Activated CD4-positive, alpha-beta memory T cell treated with anti-CD3 and anti-CD28 coated beads, Interleukin-2, amount 10 ng/mL, durations not matched to agents 7 days and 5 days (primary cell): Measurements from ENCODE around the gene PAFAH2. TPM values are rescaled to one million over a fixed set of nuclear protein-coding genes. Genes with fewer than 3 reads are reported as not detected.

Experiments used
- CTCF ChIA-PET: fragments of 350-600 bp; sonication (Branson Sonifier 250); formaldehyde crosslinking; loops from one replicate; lab custom pipeline; 2021; ENCODE audit warnings: antibody characterized with exemption, inconsistent platforms; lab: Charles Lee
- POLR2A ChIA-PET: fragments of 350-600 bp; sonication (Branson Sonifier 250); formaldehyde crosslinking; loops from one replicate; lab custom pipeline; 2021; ENCODE audit warnings: antibody characterized with exemption; lab: Charles Lee
- DNase-seq: peaks from one replicate; pipeline ENCODE4 v3.0.0-alpha.2; 2020
- H3K27ac Mint-ChIP-seq: one replicate; pipeline ENCODE4 v1.8.0; 2021; ENCODE audit warnings: mild to moderate bottlenecking, mixed read lengths
- H3K27me3 Mint-ChIP-seq: one replicate; pipeline ENCODE4 v1.8.0; 2021; ENCODE audit warnings: mixed read lengths
- H3K36me3 Mint-ChIP-seq: one replicate; pipeline ENCODE4 v1.8.0; 2021; ENCODE audit warnings: low read depth, mixed read lengths
- H3K4me1 Mint-ChIP-seq: one replicate; pipeline ENCODE4 v1.8.0; 2021; ENCODE audit warnings: mixed read lengths
- H3K4me3 Mint-ChIP-seq: one replicate; pipeline ENCODE4 v1.8.0; 2021; ENCODE audit warnings: mild to moderate bottlenecking, mixed read lengths
- H3K9me3 Mint-ChIP-seq: one replicate; pipeline ENCODE4 v1.8.0; 2021; ENCODE audit warnings: mixed read lengths
- total RNA-seq, 2 experiments: library from RNA; stranded (reverse); gene quantifications; one replicate each; pipeline ENCODE4 v1.2.3, GENCODE V29; 2021

PAFAH2 gene
- total RNA-seq, 2 experiments from 2014 or later: 9.4 to 10.1 TPM

- no peak overlapping the region for H3K27ac Mint-ChIP-seq
- no peaks in the 10 kb centered on the region for H3K9me3 Mint-ChIP-seq
- CTCF ChIA-PET: interaction anchor here (0.7 to 1.9 kb wide), 4 partner anchors 8 to 1140 kb away, joined by 3 to 5 read pairs (median 3); partner anchors contain the start of gene STMN1
- H3K36me3 Mint-ChIP-seq: no peaks in the 10 kb centered on the region
- H3K27me3 Mint-ChIP-seq: peaks cover 5% of the 10 kb centered on the region
- DNase-seq: no peak
- H3K4me1 Mint-ChIP-seq: peaks cover 14% of the 10 kb centered on the region
- POLR2A ChIA-PET: interaction anchor here (1.0 to 2.9 kb wide), 3 partner anchors 8 to 11 kb away, joined by 3 to 13 read pairs (median 8); partner anchors contain the start of gene STMN1
- no peak overlapping the region for H3K4me3 Mint-ChIP-seq
These were observed 83.5 kb downstream of the PAFAH2 start for GRCh38 chr1:25914074-25914995.

DNA sequence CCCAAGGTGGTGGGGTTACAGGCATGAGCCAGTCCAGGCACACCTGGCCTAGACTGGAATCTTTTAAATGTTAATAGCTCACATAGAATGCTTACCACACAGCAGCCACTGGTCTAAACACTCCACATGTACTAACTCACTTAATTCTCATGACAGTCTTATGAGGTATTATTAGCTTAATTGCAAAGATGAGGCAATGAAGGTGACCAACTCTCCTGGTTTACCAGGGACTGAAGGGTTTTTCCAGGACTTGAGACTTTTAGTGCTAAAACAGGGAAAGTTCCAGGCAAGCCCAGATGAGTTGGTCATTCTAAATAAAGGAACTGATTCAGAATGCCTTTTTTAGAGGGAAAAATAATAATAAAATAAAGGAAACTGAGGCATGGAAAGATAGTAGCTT, 84.7 kb downstream of the PAFAH2 start:
- DNase-seq: no peak
- Mint-ChIP-seq H3K27me3 (peaks cover 10% of the 10 kb centered on the region), H3K9me3 (no peaks in the 10 kb centered on the region), H3K27ac (no peak overlapping the region), H3K4me3 (no peak overlapping the region), H3K4me1 (peaks cover 9% of the 10 kb centered on the region), H3K36me3 (no peaks in the 10 kb centered on the region)
- POLR2A ChIA-PET: interaction anchor here (2.1 to 2.9 kb wide), 2 partner anchors 8 to 9 kb away, joined by 8 to 13 read pairs; partner anchors contain the start of gene STMN1
- CTCF ChIA-PET: interaction anchor here (0.9 to 1.9 kb wide), 4 partner anchors 10 to 18 kb away, joined by 3 to 5 read pairs (median 3); no protein-coding TSS in a partner anchor

DNA sequence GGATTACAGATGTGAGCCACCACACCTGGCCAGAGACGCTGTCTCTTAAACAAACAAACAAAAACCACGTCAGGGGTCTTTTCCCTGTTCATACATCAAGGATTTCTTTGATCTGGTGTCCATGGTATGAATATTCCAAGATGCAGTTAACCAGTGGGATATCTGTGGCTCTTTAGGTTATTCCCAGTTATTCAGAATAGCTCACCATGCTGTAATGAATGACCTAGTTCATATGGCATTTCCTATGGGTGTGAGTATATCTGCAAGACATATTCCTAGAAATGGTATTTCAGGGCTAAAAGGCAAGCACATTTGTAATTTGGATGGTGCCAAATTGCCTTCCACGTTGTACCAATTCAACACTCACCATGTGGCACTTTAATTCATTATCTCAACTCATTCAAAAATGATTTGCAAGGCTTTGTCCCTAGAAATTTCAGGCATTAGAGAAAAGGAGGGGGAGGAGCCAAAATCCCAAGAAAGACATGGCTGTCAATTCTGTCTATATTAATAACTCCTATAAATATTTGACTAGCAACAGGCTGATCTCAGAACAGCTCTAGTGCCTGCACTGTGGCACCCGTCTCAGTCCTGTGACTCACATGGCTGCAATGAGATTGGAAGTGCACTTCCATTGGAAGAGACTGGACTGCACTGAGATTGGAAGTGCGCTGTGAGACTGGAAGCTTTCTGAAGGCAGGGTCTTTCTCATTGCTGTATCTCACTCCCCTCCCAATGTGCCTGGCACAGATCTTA, 85.6 kb downstream of the PAFAH2 start:
- DNase-seq: no peak
- POLR2A ChIA-PET: interaction anchor here (1.7 to 2.9 kb wide), 2 partner anchors 10 kb away, joined by 4 to 8 read pairs; no protein-coding TSS in a partner anchor
- H3K4me1 Mint-ChIP-seq: peaks cover 5% of the 10 kb centered on the region
- no peaks in the 10 kb centered on the region for H3K9me3 Mint-ChIP-seq
- no peaks in the 10 kb centered on the region for H3K36me3 Mint-ChIP-seq
- CTCF ChIA-PET: interaction anchor here (0.9 to 1.6 kb wide), 3 partner anchors 11 to 17 kb away, joined by 3 to 5 read pairs (median 3); no protein-coding TSS in a partner anchor
- peaks cover 19% of the 10 kb centered on the region for H3K27me3 Mint-ChIP-seq
- no peak overlapping the region for H3K27ac Mint-ChIP-seq
- no peak overlapping the region for H3K4me3 Mint-ChIP-seq

DNA sequence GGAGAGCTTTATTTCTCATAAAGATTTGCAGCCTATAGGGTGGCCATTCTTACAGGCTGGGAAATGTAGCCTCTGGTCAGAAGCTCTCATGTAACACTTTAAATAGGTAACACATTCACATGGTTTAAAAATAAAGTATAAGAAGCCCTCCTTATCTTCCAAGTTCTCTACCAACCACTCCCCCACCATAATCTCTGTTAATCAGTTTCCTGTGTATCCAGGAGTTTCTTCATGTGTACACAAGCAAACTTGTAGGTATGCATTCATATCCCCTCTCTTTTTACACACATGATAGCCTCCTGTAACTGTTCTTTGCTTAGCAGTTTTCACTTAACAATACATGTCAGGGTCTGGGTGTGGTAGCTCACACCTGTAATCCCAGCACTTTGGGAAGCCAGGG, 86.7 kb downstream of the PAFAH2 start:
- no peak for DNase-seq
- POLR2A ChIA-PET: interaction anchor here (1.7 kb wide), 1 partner anchor 9 kb away, joined by 4 read pairs; no protein-coding TSS in a partner anchor

More for the DNA sequence above, 86.7 kb downstream of the PAFAH2 start:
- H3K9me3 Mint-ChIP-seq: no peaks in the 10 kb centered on the region
- no peaks in the 10 kb centered on the region for H3K36me3 Mint-ChIP-seq
- H3K27me3 Mint-ChIP-seq: peaks cover 25% of the 10 kb centered on the region
- CTCF ChIA-PET: interaction anchor here (1.6 kb wide), 1 partner anchor 15 kb away, joined by 5 read pairs; no protein-coding TSS in a partner anchor
- no peak overlapping the region for H3K4me3 Mint-ChIP-seq
- H3K4me1 Mint-ChIP-seq: peaks cover 6% of the 10 kb centered on the region
- no peak overlapping the region for H3K27ac Mint-ChIP-seq

Other genes starting within 250 kb of the PAFAH2 start
- 1 to 10 TPM; 5.9 to 6.0 TPM for gene SELENON, start 197.9 kb downstream of the PAFAH2 start, total RNA-seq
- 10 to 100 TPM; 36.6 to 37.7 TPM for gene MTFR1L, start 178.1 kb downstream of the PAFAH2 start, total RNA-seq
- gene AUNIP, start 138.6 kb downstream of the PAFAH2 start, total RNA-seq: 1 to 10 TPM; 5.2 to 5.4 TPM
- gene PAQR7, start 122.4 kb downstream of the PAFAH2 start, total RNA-seq: 1 to 10 TPM; 1.4 TPM
- gene STMN1, start 91.6 kb downstream of the PAFAH2 start, total RNA-seq: 100 to 1,000 TPM; 610 to 616 TPM
- gene EXTL1, start 23.7 kb upstream of the PAFAH2 start, total RNA-seq: not detected
- not detected for gene SLC30A2, start 48.1 kb upstream of the PAFAH2 start, total RNA-seq
- gene TRIM63, start 69.6 kb upstream of the PAFAH2 start, total RNA-seq: under 1 TPM; 0.25 to 0.33 TPM
- 10 to 100 TPM; 21.3 to 22.7 TPM for gene PDIK1L, start 113.8 kb upstream of the PAFAH2 start, total RNA-seq
- gene FAM110D, start 161.0 kb upstream of the PAFAH2 start, total RNA-seq: not detected
- gene C1orf232, start 170.9 kb upstream of the PAFAH2 start, total RNA-seq: not detected
- 10 to 100 TPM; 20.3 to 22.9 TPM for gene ZNF593, start 171.8 kb upstream of the PAFAH2 start, total RNA-seq
- gene ZNF593OS, start 173.8 kb upstream of the PAFAH2 start, total RNA-seq: not detected
- gene CNKSR1, start 179.4 kb upstream of the PAFAH2 start, total RNA-seq: 1 to 10 TPM; 1.8 to 5.3 TPM
- gene CATSPER4, start 192.5 kb upstream of the PAFAH2 start, total RNA-seq: not detected
- 10 to 100 TPM; 35.5 to 37.7 TPM for gene CEP85, start 236.1 kb upstream of the PAFAH2 start, total RNA-seq